H9 (cell line): ENCODE measurements around the gene VAMP8. TPM values are rescaled to one million over a fixed set of nuclear protein-coding genes. Genes with fewer than 3 reads are reported as not detected.

ENCODE experiments used
- DNase-seq: peaks from one replicate; pipeline ENCODE4 v3.0.0-alpha.2; 2017
- H2AFZ ChIP-seq: one replicate; pipeline ENCODE4 v1.6.1; 2013; ENCODE audit warnings: mild to moderate bottlenecking, low read length, control low read depth, moderate library complexity
- H2AK5ac ChIP-seq: 2 replicates; pipeline ENCODE4 v1.6.1; 2013; ENCODE audit warnings: low read length, control low read depth, mixed read lengths; ENCODE audit not compliant: insufficient read length
- H2BK120ac ChIP-seq: one replicate; pipeline ENCODE4 v1.6.1; 2013; ENCODE audit warnings: low read depth, mild to moderate bottlenecking, low read length, control low read depth, inconsistent platforms; ENCODE audit not compliant: poor library complexity, severe bottlenecking
- H2BK12ac ChIP-seq: 2 replicates; pipeline ENCODE4 v1.6.1; 2013; ENCODE audit warnings: low read length, control low read depth, mixed read lengths, low read depth; ENCODE audit not compliant: insufficient read length
- H2BK15ac ChIP-seq: 2 replicates; pipeline ENCODE4 v1.6.1; 2013; ENCODE audit warnings: low read depth, low read length, control low read depth
- H2BK20ac ChIP-seq: one replicate; pipeline ENCODE4 v1.6.1; 2013; ENCODE audit warnings: low read depth, mild to moderate bottlenecking, low read length, control low read depth, inconsistent platforms; ENCODE audit not compliant: poor library complexity, severe bottlenecking
- H2BK5ac ChIP-seq: 2 replicates; pipeline ENCODE4 v1.6.1; 2013; ENCODE audit warnings: low read length, control low read depth, mixed read lengths; ENCODE audit not compliant: insufficient read length
- H3K14ac ChIP-seq: 2 replicates; pipeline ENCODE4 v1.6.1; 2013; ENCODE audit warnings: low read length, control low read depth; ENCODE audit not compliant: insufficient read depth
- H3K18ac ChIP-seq: 2 replicates; pipeline ENCODE4 v1.6.1; 2013; ENCODE audit warnings: low read depth, mild to moderate bottlenecking, mixed read lengths, low read length, control low read depth; ENCODE audit not compliant: insufficient read length
- H3K23ac ChIP-seq: 2 replicates; pipeline ENCODE4 v1.6.1; 2013; ENCODE audit warnings: low read length, control low read depth, mixed read lengths, low read depth; ENCODE audit not compliant: insufficient read length
- H3K23me2 ChIP-seq: 2 replicates; pipeline ENCODE4 v1.6.1; 2013; ENCODE audit warnings: low read depth, mild to moderate bottlenecking, mixed read lengths, low read length, control low read depth; ENCODE audit not compliant: insufficient read length, poor library complexity, severe bottlenecking
- H3K27ac ChIP-seq: 2 replicates; pipeline ENCODE4 v1.5.1; 2013; ENCODE audit warnings: low read length, control low read depth, mixed read lengths, low read depth; ENCODE audit not compliant: insufficient read length
- H3K27me3 ChIP-seq: 2 replicates; pipeline ENCODE4 v1.6.1; 2013; ENCODE audit warnings: low read length, control low read depth, inconsistent platforms; ENCODE audit not compliant: insufficient read depth
- H3K4ac ChIP-seq: 2 replicates; pipeline ENCODE4 v1.6.1; 2013; ENCODE audit warnings: low read depth, mild to moderate bottlenecking, control low read depth, inconsistent platforms, low read length, moderate library complexity
- H3K4me1 ChIP-seq: 2 replicates; pipeline ENCODE4 v1.6.1; 2013; ENCODE audit warnings: low read length, control low read depth, inconsistent platforms; ENCODE audit not compliant: insufficient read depth
- H3K4me2 ChIP-seq: 2 replicates; pipeline ENCODE4 v1.6.1; 2013; ENCODE audit warnings: low read length, control low read depth, mixed read lengths; ENCODE audit not compliant: insufficient read length, insufficient read depth
- H3K56ac ChIP-seq: 2 replicates; pipeline ENCODE4 v1.6.1; 2013; ENCODE audit warnings: low read depth, mild to moderate bottlenecking, mixed read lengths, low read length, control low read depth; ENCODE audit not compliant: insufficient read length
- H3K79me1 ChIP-seq: 2 replicates; pipeline ENCODE4 v1.6.1; 2013; ENCODE audit warnings: low read depth, mild to moderate bottlenecking, moderate library complexity, low read length, control low read depth, inconsistent platforms; ENCODE audit not compliant: insufficient read depth, poor library complexity, severe bottlenecking
- H3K79me2 ChIP-seq: 2 replicates; pipeline ENCODE4 v1.6.1; 2013; ENCODE audit warnings: low read length, control low read depth, inconsistent platforms; ENCODE audit not compliant: insufficient read depth
- H3K9ac ChIP-seq: 2 replicates; pipeline ENCODE4 v1.6.1; 2013; ENCODE audit warnings: low read length, control low read depth, mixed read lengths; ENCODE audit not compliant: insufficient read length; ENCODE audit errors: extremely low read depth
- H3K9me3 ChIP-seq: one replicate; pipeline ENCODE4 v1.6.1; 2013; ENCODE audit warnings: low read depth, low read length, inconsistent platforms; ENCODE audit not compliant: control insufficient read depth
- H3T11ph ChIP-seq: one replicate; pipeline ENCODE4 v1.6.1; 2013; ENCODE audit warnings: mild to moderate bottlenecking, low read length, control low read depth, inconsistent platforms
- H4K20me1 ChIP-seq: one replicate; pipeline ENCODE4 v1.6.1; 2013; ENCODE audit not compliant: control insufficient read depth, insufficient read length, insufficient read depth
- H4K5ac ChIP-seq: 2 replicates; pipeline ENCODE4 v1.6.1; 2013; ENCODE audit warnings: low read depth, mild to moderate bottlenecking, mixed read lengths, low read length, control low read depth; ENCODE audit not compliant: insufficient read length
- H4K8ac ChIP-seq: replicated peaks from 2 replicates; pipeline ENCODE4 v1.6.1; 2013; ENCODE audit warnings: low read length, control low read depth, mixed read lengths, low read depth; ENCODE audit not compliant: insufficient read length
- H4K91ac ChIP-seq: 2 replicates; pipeline ENCODE4 v1.6.1; 2013; ENCODE audit warnings: low read depth, mild to moderate bottlenecking, moderate library complexity, mixed read lengths, low read length, control low read depth; ENCODE audit not compliant: insufficient read length
- H3K27ac Mint-ChIP-seq, 3 experiments: 2 replicates in 2 of 3; 3 replicates in 1 of 3; pipeline ENCODE4 v1.8.0; 2020 to 2021; ENCODE audit warnings: mixed read lengths in 3 of 3, mild to moderate bottlenecking in 1 of 3, moderate library complexity in 1 of 3
- H3K27me3 Mint-ChIP-seq: 2 replicates; pipeline ENCODE4 v1.8.0; 2021; ENCODE audit warnings: low read depth, mild to moderate bottlenecking, moderate library complexity, mixed read lengths
- H3K36me3 Mint-ChIP-seq, 3 experiments: 2 replicates in 2 of 3; 3 replicates in 1 of 3; pipeline ENCODE4 v1.8.0; 2020 to 2021; ENCODE audit warnings: low read depth in 3 of 3, mixed read lengths in 3 of 3; ENCODE audit not compliant: insufficient read depth in 1 of 3
- H3K4me1 Mint-ChIP-seq, 2 experiments: 2 replicates each; pipeline ENCODE4 v1.8.0; 2020; ENCODE audit warnings: mixed read lengths in 2 of 2
- H3K4me3 Mint-ChIP-seq, 2 experiments: 2 replicates in 1 of 2; 3 replicates in 1 of 2; pipeline ENCODE4 v1.8.0; 2020 to 2021; ENCODE audit warnings: mild to moderate bottlenecking in 2 of 2, mixed read lengths in 2 of 2, moderate library complexity in 1 of 2
- H3K9me3 Mint-ChIP-seq, 2 experiments: 2 replicates in 1 of 2; 3 replicates in 1 of 2; pipeline ENCODE4 v1.8.0; 2020; ENCODE audit warnings: mild to moderate bottlenecking in 2 of 2, mixed read lengths in 2 of 2, moderate library complexity in 1 of 2
- WGBS: extraction: QIAGEN DNeasy Blood & Tissue Kit; methylation state at CpG from one replicate; pipeline ENCODE4 v1.1.7; 2013; ENCODE audit warnings: missing lambda C conversion rate, low lambda C conversion rate, mixed read lengths; ENCODE audit not compliant: insufficient read length; ENCODE audit errors: extremely low coverage; 5-methylcytosine and 5-hydroxymethylcytosine counted together
- total RNA-seq: library from RNA; stranded (reverse); gene quantifications from 2 replicates; pipeline ENCODE4 v1.2.1, GENCODE V29; 2021
- TF ChIP-seq, protein P1 (sequence below): fragments of 200-600 bp; sonication (generic); conservative IDR thresholded peaks from 3 replicates; pipeline ENCODE4 v1.8.0; 2021; ENCODE audit warnings: antibody characterized with exemption, mild to moderate bottlenecking

Gene VAMP8
- total RNA-seq, 1 experiment from 2014 or later: 33.4 TPM

DNA sequence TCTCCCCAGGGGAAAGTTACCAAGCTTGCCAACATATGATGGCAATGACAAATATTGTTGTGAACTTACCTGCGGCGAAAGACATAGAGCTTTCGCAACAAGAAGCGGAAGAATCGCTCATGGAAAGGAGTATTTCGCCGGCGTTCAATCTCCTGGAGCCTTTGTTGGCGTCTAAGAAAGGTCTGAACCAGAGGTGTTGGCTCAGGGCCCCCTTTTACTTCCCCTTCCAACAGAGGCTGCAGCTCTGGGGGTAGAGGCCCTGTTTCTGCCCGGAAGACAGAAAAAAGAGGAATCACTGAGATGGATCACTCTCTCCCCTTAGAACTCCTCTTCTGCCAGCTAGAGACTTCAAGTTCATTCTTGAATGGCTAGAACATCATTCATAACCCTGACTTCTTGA lies 26.9 kb upstream of the VAMP8 start:
- Mint-ChIP-seq H3K27me3 (no peaks in the 10 kb centered on the region; the same call in 1 of the 2 replicates), H3K36me3 (peaks cover 17 to 69% (median 56%) of the 10 kb centered on the region in 3 experiments; a peak in 6 of 7 replicates), H3K9me3 (no peaks in the 10 kb centered on the region), H3K4me3 (no peak overlapping the region), H3K4me1 (peaks cover 2 to 7% of the 10 kb centered on the region in 2 experiments; a peak in 2 of 4 replicates), H3K27ac (no peak overlapping the region)
- TF ChIP-seq, protein P1, sequence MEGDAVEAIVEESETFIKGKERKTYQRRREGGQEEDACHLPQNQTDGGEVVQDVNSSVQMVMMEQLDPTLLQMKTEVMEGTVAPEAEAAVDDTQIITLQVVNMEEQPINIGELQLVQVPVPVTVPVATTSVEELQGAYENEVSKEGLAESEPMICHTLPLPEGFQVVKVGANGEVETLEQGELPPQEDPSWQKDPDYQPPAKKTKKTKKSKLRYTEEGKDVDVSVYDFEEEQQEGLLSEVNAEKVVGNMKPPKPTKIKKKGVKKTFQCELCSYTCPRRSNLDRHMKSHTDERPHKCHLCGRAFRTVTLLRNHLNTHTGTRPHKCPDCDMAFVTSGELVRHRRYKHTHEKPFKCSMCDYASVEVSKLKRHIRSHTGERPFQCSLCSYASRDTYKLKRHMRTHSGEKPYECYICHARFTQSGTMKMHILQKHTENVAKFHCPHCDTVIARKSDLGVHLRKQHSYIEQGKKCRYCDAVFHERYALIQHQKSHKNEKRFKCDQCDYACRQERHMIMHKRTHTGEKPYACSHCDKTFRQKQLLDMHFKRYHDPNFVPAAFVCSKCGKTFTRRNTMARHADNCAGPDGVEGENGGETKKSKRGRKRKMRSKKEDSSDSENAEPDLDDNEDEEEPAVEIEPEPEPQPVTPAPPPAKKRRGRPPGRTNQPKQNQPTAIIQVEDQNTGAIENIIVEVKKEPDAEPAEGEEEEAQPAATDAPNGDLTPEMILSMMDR: no peak
- H2BK20ac ChIP-seq: no peak overlapping the region
- H4K8ac ChIP-seq: no peak overlapping the region
- no peak overlapping the region for H4K5ac ChIP-seq
- H3K4me2 ChIP-seq: no peak overlapping the region
- H3T11ph ChIP-seq: no peak overlapping the region
- no peak overlapping the region for H3K56ac ChIP-seq
- no peak overlapping the region for H2BK5ac ChIP-seq
- no peak overlapping the region for H2BK15ac ChIP-seq
- no peak overlapping the region for H3K27ac ChIP-seq
- H3K23ac ChIP-seq: no peak overlapping the region
- H3K4ac ChIP-seq: no peak overlapping the region
- H4K20me1 ChIP-seq: no peaks in the 10 kb centered on the region
- H3K9ac ChIP-seq: no peak overlapping the region
- no peaks in the 10 kb centered on the region for H3K27me3 ChIP-seq
- no peaks in the 10 kb centered on the region for H3K4me1 ChIP-seq
- H2BK12ac ChIP-seq: no peak overlapping the region
- no peak overlapping the region for H2AK5ac ChIP-seq
- WGBS: no CpG with 5 or more reads among the region's 10 CpGs
- no peaks in the 10 kb centered on the region for H3K9me3 ChIP-seq
- DNase-seq: no peak
- H3K23me2 ChIP-seq: no peaks in the 10 kb centered on the region
- no peaks in the 10 kb centered on the region for H3K79me1 ChIP-seq
- H2AFZ ChIP-seq: no peak overlapping the region
- no peaks in the 10 kb centered on the region for H3K79me2 ChIP-seq
- H2BK120ac ChIP-seq: no peak overlapping the region
- no peak overlapping the region for H4K91ac ChIP-seq
- no peak overlapping the region for H3K18ac ChIP-seq
- no peak overlapping the region for H3K14ac ChIP-seq
